Keratinocyte (primary cell): Measurements from ENCODE around the gene CNGA3. TPM values are rescaled to one million over a fixed set of nuclear protein-coding genes. Genes with fewer than 3 reads are reported as not detected.

ENCODE experiments used
- DNase-seq: peaks from one replicate; pipeline ENCODE4 v3.0.0-alpha.2; 2011; ENCODE audit warnings: low read depth, missing footprints, low spot score
- FAIRE-seq: peaks from 2 replicates; lab custom pipeline; 2011; peaks lifted over from hg19 to GRCh38; lab: Jason Lieb, UNC
- H2AFZ ChIP-seq: 2 replicates; pipeline ENCODE4 v1.6.0; 2012; ENCODE audit warnings: low read length, control low read depth, inconsistent platforms; ENCODE audit not compliant: control insufficient read depth
- H3K27ac ChIP-seq: 2 replicates; pipeline ENCODE4 v1.5.1; 2011; ENCODE audit warnings: low read length; ENCODE audit not compliant: control insufficient read depth, insufficient read depth
- H3K27me3 ChIP-seq: 3 replicates; pipeline ENCODE4 v1.6.0; 2011; ENCODE audit warnings: low read length; ENCODE audit not compliant: control insufficient read depth, insufficient read depth; ENCODE audit errors: extremely low read depth
- H3K36me3 ChIP-seq, 2 experiments: 2 replicates in 1 of 2; 3 replicates in 1 of 2; pipeline ENCODE4 v1.5.1; 2011; ENCODE audit warnings: low read length in 2 of 2, mild to moderate bottlenecking in 1 of 2; ENCODE audit not compliant: control insufficient read depth in 2 of 2, insufficient read depth in 2 of 2; ENCODE audit errors: extremely low read depth in 1 of 2
- H3K4me1 ChIP-seq: 3 replicates; pipeline ENCODE4 v1.5.1; 2011; ENCODE audit warnings: low read length; ENCODE audit not compliant: control insufficient read depth, insufficient read depth; ENCODE audit errors: extremely low read depth
- H3K4me2 ChIP-seq: 3 replicates; pipeline ENCODE4 v1.6.0; 2011; ENCODE audit warnings: low read depth, low read length; ENCODE audit not compliant: control insufficient read depth, insufficient read depth; ENCODE audit errors: extremely low read depth
- H3K4me3 ChIP-seq, 3 experiments: fragments of 200-600 bp in 1 of 3; sonication (generic) in 1 of 3; 2 replicates in 2 of 3; 3 replicates in 1 of 3; pipeline ENCODE4 v1.5.1; 2011 to 2016; ENCODE audit warnings: low read length in 3 of 3, mild to moderate bottlenecking in 3 of 3, control low read depth in 2 of 3, inconsistent platforms in 1 of 3, low read depth in 1 of 3, mixed read lengths in 1 of 3, mixed run types in 1 of 3, moderate library complexity in 1 of 3; ENCODE audit not compliant: control insufficient read depth in 2 of 3, insufficient read depth in 2 of 3; ENCODE audit errors: extremely low read depth in 1 of 3
- H3K79me2 ChIP-seq: 2 replicates; pipeline ENCODE4 v1.6.0; 2012; ENCODE audit warnings: low read length; ENCODE audit not compliant: control insufficient read depth, insufficient read depth
- H3K9ac ChIP-seq: 3 replicates; pipeline ENCODE4 v1.6.0; 2011; ENCODE audit warnings: low read length; ENCODE audit not compliant: control insufficient read depth, insufficient read depth; ENCODE audit errors: extremely low read depth
- H3K9me1 ChIP-seq: 3 replicates; pipeline ENCODE4 v1.6.0; 2011; ENCODE audit warnings: low read length; ENCODE audit not compliant: control insufficient read depth, insufficient read depth; ENCODE audit errors: extremely low read depth
- H3K9me3 ChIP-seq: 2 replicates; pipeline ENCODE4 v1.5.1; 2012; ENCODE audit warnings: low read depth, low read length; ENCODE audit not compliant: control insufficient read depth
- H4K20me1 ChIP-seq: 3 replicates; pipeline ENCODE4 v1.6.0; 2011; ENCODE audit warnings: low read length; ENCODE audit not compliant: control insufficient read depth, insufficient read depth; ENCODE audit errors: extremely low read depth
- CTCF ChIP-seq, 3 experiments: IDR thresholded peaks in 1 of 3; conservative IDR thresholded peaks in 1 of 3; optimal IDR thresholded peaks in 1 of 3; 2 replicates in 2 of 3; 3 replicates in 1 of 3; pipeline versions ENCODE3 to v1.5.1; 2011; ENCODE audit warnings: low read length in 3 of 3, mild to moderate bottlenecking in 3 of 3, moderate library complexity in 2 of 3, control low read depth in 1 of 3, inconsistent platforms in 1 of 3; ENCODE audit not compliant: insufficient read depth in 2 of 3; ENCODE audit errors: extremely low read depth in 1 of 3
- EZH2 ChIP-seq: IDR thresholded peaks from one replicate; pipeline ENCODE4 v1.6.1; 2012; ENCODE audit warnings: inconsistent platforms, mild to moderate bottlenecking, low read length, moderate library complexity
- dilution Hi-C: fragments of 300-500 bp; cut with MboI; formaldehyde crosslinking; loops from one replicate; pipeline ENCODE4 v1.7.0; 2020; ENCODE audit warnings: low sequenced_read_pairs; ENCODE audit not compliant: extremely low pct_ligation_motif_present
- polyA plus RNA-seq, 5 experiments: library from polyadenylated mRNA; depleted of rRNA in 3 of 5; stranded (reverse) in 3 of 5; stranded (forward) in 1 of 5; unstranded in 1 of 5; fragments of >200 nt; gene quantifications; 1 replicate in 1 of 5; 2 replicates in 3 of 5; 3 replicates in 1 of 5; pipeline versions ENCODE4 v1.2.1 to v1.2.3, GENCODE V29; 2011 to 2012; ENCODE audit warnings: missing spikeins in 2 of 5, low read depth in 1 of 5, low replicate concordance in 1 of 5

Gene CNGA3
- polyA plus RNA-seq, 1 donor (not counting 4 experiments of a cell fraction or from before 2014, with no cell fraction given) = 0.01 TPM

- no peak overlapping the region for H3K4me2 ChIP-seq
- no peak for DNase-seq
- H3K4me3 ChIP-seq = no peak overlapping the region
- H3K9me3 ChIP-seq = no peaks in the 10 kb centered on the region
- no peak overlapping the region for H2AFZ ChIP-seq
- no peaks in the 10 kb centered on the region for H3K27me3 ChIP-seq
- no peaks in the 10 kb centered on the region for H3K79me2 ChIP-seq
- TF ChIP-seq CTCF (optimal IDR thresholded peaks at IDR 0.05 in 1 of 3, IDR thresholded peaks at IDR 0.05 in 1 of 3, conservative IDR thresholded peaks at IDR 0.05 in 1 of 3; ENCODE audit: extremely low read depth in 1 of 3, insufficient read depth in 2 of 3, low read length in 3 of 3) (no peak), EZH2 (no peak)
- H3K36me3 ChIP-seq = no peaks in the 10 kb centered on the region
- peaks cover 3% of the 10 kb centered on the region for H3K9me1 ChIP-seq
- dilution Hi-C loops = no loop called here
- H4K20me1 ChIP-seq = no peaks in the 10 kb centered on the region
- no peak for FAIRE-seq
- peaks cover 11% of the 10 kb centered on the region for H3K4me1 ChIP-seq
- H3K27ac ChIP-seq = no peak overlapping the region
- H3K9ac ChIP-seq = no peak overlapping the region
Observed at GRCh38 chr2:98329549-98329948, 16.7 kb upstream of the CNGA3 start.

- H3K9me3 ChIP-seq = no peaks in the 10 kb centered on the region
- no peak for DNase-seq
- no peak overlapping the region for H2AFZ ChIP-seq
- TF ChIP-seq EZH2 (no peak), CTCF (optimal IDR thresholded peaks at IDR 0.05 in 1 of 3, IDR thresholded peaks at IDR 0.05 in 1 of 3, conservative IDR thresholded peaks at IDR 0.05 in 1 of 3; ENCODE audit: extremely low read depth in 1 of 3, insufficient read depth in 2 of 3, low read length in 3 of 3) (no peak)
- FAIRE-seq = no peak
- H3K4me2 ChIP-seq = no peak overlapping the region
- peaks cover 15% of the 10 kb centered on the region for H3K4me1 ChIP-seq
- dilution Hi-C loops = no loop called here
- H3K27me3 ChIP-seq = no peaks in the 10 kb centered on the region
- H3K9ac ChIP-seq = no peak overlapping the region
- no peaks in the 10 kb centered on the region for H3K79me2 ChIP-seq
- H3K27ac ChIP-seq = no peak overlapping the region
- no peaks in the 10 kb centered on the region for H4K20me1 ChIP-seq
- no peaks in the 10 kb centered on the region for H3K36me3 ChIP-seq
- peaks cover 3% of the 10 kb centered on the region for H3K9me1 ChIP-seq
- no peak overlapping the region for H3K4me3 ChIP-seq
Observed at GRCh38 chr2:98332989-98333388, 13.3 kb upstream of the CNGA3 start.
